ACC112 (cell line): ENCODE results near the gene CDC42EP3.

Experiments
- H2AFZ ChIP-seq: fragments of 200-600 bp; sonication (generic); one replicate; pipeline ENCODE4 v1.6.0; 2017; ENCODE audit warnings: antibody characterized with exemption, low read length; ENCODE audit not compliant: unreplicated experiment
- H3K27ac ChIP-seq: fragments of 200-600 bp; sonication (generic); 2 replicates; pipeline ENCODE4 v1.5.1; 2014; ENCODE audit warnings: low read depth, mild to moderate bottlenecking, antibody characterized with exemption, low read length, moderate library complexity
- H3K27me3 ChIP-seq: fragments of 200-600 bp; sonication (generic); 2 replicates; pipeline ENCODE4 v1.6.1; 2014; ENCODE audit warnings: mild to moderate bottlenecking, antibody characterized with exemption, low read length, moderate library complexity, mixed read lengths; ENCODE audit not compliant: insufficient read depth
- H3K36me3 ChIP-seq: fragments of 200-600 bp; sonication (generic); 2 replicates; pipeline ENCODE4 v1.6.1; 2016; ENCODE audit warnings: mild to moderate bottlenecking, antibody characterized with exemption, low read length, moderate library complexity, mixed read lengths; ENCODE audit not compliant: insufficient read depth
- H3K4me1 ChIP-seq: fragments of 200-600 bp; sonication (generic); one replicate; pipeline ENCODE4 v1.6.1; 2016; ENCODE audit warnings: low read length, mixed read lengths; ENCODE audit not compliant: insufficient read depth, unreplicated experiment, control insufficient read depth
- H3K4me3 ChIP-seq: fragments of 200-600 bp; sonication (generic); 2 replicates; pipeline ENCODE4 v1.5.1; 2014; ENCODE audit warnings: mild to moderate bottlenecking, low read depth, low read length
- H3K79me2 ChIP-seq: fragments of 200-600 bp; sonication (generic); one replicate; pipeline ENCODE4 v1.6.0; 2016; ENCODE audit warnings: low read length; ENCODE audit not compliant: control insufficient read depth, unreplicated experiment, insufficient read depth

The CDC42EP3 gene

DNA sequence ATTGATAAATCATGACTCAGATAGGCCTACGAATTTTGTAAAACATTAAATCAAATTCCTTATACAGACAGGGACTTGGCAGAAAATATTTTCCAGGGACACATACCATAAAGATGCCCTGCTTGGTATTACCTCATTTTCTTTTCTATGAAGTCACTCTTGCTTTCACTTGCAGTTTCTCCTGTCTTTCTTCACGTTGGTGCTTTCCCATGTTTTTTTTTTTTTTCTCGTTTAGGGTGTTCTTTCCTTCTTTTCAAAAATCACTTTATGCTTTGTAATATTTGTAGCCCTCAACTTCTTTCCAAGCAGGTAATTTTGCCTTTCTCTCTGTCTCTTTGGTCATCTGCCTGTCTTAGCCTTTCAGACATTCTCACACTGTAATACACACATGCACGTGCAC lies 40.7 kb downstream of the CDC42EP3 start:
- no peaks in the 10 kb centered on the region for H3K79me2 ChIP-seq

DNA sequence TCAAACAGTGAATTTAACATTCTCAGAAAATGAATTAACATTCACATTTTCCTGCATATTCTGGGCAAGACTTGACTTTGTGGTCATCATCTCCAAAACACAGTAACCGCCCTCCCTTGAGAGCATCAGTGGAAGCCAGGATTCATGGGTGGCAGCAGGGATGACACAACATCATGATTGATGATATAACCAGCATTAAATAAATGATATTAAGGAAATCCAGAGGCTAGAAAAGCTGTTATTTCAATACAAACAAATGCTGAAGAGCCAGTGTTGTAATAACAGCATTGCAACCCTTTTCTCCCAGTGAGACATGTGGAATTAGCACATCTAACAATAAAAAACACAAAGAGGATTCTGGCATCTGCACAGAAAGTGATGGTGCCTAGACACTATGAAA lies 41.1 kb downstream of the CDC42EP3 start:
- no peak overlapping the region for H2AFZ ChIP-seq
- H3K4me1 ChIP-seq = peaks cover 40% of the 10 kb centered on the region
- H3K27me3 ChIP-seq = no peaks in the 10 kb centered on the region
- no peaks in the 10 kb centered on the region for H3K79me2 ChIP-seq
- no peaks in the 10 kb centered on the region for H3K36me3 ChIP-seq
- H3K4me3 ChIP-seq = no peak overlapping the region
- peak overlapping the region; percentile 43 for H3K27ac ChIP-seq

More for the DNA sequence above, 40.7 kb downstream of the CDC42EP3 start:
- no peak overlapping the region for H3K4me3 ChIP-seq
- H3K36me3 ChIP-seq = no peaks in the 10 kb centered on the region
- peaks cover 38% of the 10 kb centered on the region for H3K4me1 ChIP-seq
- no peaks in the 10 kb centered on the region for H3K27me3 ChIP-seq
- H3K27ac ChIP-seq = peak overlapping the region; percentile 43
- H2AFZ ChIP-seq = no peak overlapping the region

GRCh38 chr2:37629529-37629928 lies 41.9 kb downstream of the CDC42EP3 start:
- no peak overlapping the region for H3K4me3 ChIP-seq
- no peaks in the 10 kb centered on the region for H3K36me3 ChIP-seq
- peak overlapping the region; percentile 43 for H3K27ac ChIP-seq
- no peaks in the 10 kb centered on the region for H3K79me2 ChIP-seq
- no peaks in the 10 kb centered on the region for H3K27me3 ChIP-seq
- H3K4me1 ChIP-seq = peaks cover 41% of the 10 kb centered on the region
- no peak overlapping the region for H2AFZ ChIP-seq

GRCh38 chr2:37627710-37628109 lies 43.7 kb downstream of the CDC42EP3 start:
- H3K27me3 ChIP-seq = no peaks in the 10 kb centered on the region
- no peaks in the 10 kb centered on the region for H3K36me3 ChIP-seq
- no peak overlapping the region for H2AFZ ChIP-seq
- H3K79me2 ChIP-seq = no peaks in the 10 kb centered on the region
- no peak overlapping the region for H3K4me3 ChIP-seq
- H3K27ac ChIP-seq = peak overlapping the region; percentile 41; the same call in 1 of the 2 replicates
- H3K4me1 ChIP-seq = peaks cover 51% of the 10 kb centered on the region

DNA sequence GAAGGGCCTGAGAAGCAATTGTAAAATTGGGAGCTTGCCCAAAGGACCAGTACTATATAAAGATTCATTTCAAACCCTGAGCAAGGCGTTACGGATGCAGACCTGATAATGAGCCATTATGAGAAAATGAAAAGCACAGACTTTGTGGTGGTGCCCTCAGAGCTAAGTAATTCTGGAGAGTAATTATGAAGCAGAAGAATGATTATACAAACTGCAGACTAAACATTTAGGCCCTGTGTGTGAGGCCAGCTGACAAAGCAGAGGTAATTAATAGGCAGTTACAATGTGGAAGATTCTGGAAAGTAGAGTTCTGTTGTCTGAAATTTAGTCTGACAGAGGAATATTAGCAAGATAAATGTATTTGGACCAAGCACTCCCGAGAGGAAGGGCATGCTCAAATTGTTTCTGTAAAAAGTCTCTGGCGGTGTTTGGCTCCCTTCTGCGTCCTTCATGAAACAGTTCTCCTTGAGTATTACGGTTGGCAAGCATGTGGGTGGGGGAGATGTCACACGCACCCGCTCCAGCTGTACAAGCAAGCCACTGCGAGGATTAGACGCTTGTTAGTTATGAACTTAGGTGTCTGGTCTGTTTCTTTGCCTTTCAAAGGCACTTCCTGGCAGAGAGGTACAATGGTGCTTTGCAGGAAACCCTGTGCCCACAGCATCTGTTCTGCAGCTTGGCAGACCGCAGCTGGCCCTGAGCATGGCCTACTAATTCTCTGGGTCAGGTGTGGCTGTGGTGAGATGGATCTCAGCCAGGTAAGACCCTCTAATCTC lies 45.5 kb downstream of the CDC42EP3 start:
- peak overlapping the region; percentile 76; the same call in 1 of the 2 replicates for H3K27ac ChIP-seq
- no peak overlapping the region for H3K4me3 ChIP-seq

GRCh38 chr2:37625156-37625555 lies 46.3 kb downstream of the CDC42EP3 start:
- H3K27ac ChIP-seq = peak overlapping the region; percentile 76
- H3K4me1 ChIP-seq = peaks cover 42% of the 10 kb centered on the region
- H3K79me2 ChIP-seq = no peaks in the 10 kb centered on the region
- no peak overlapping the region for H2AFZ ChIP-seq
- H3K27me3 ChIP-seq = no peaks in the 10 kb centered on the region
- no peaks in the 10 kb centered on the region for H3K36me3 ChIP-seq
- no peak overlapping the region for H3K4me3 ChIP-seq

More for the DNA sequence above, 45.5 kb downstream of the CDC42EP3 start:
- H3K27me3 ChIP-seq = no peaks in the 10 kb centered on the region
- no peaks in the 10 kb centered on the region for H3K36me3 ChIP-seq
- H3K4me1 ChIP-seq = peaks cover 48% of the 10 kb centered on the region
- no peak overlapping the region for H2AFZ ChIP-seq
- H3K79me2 ChIP-seq = no peaks in the 10 kb centered on the region

DNA sequence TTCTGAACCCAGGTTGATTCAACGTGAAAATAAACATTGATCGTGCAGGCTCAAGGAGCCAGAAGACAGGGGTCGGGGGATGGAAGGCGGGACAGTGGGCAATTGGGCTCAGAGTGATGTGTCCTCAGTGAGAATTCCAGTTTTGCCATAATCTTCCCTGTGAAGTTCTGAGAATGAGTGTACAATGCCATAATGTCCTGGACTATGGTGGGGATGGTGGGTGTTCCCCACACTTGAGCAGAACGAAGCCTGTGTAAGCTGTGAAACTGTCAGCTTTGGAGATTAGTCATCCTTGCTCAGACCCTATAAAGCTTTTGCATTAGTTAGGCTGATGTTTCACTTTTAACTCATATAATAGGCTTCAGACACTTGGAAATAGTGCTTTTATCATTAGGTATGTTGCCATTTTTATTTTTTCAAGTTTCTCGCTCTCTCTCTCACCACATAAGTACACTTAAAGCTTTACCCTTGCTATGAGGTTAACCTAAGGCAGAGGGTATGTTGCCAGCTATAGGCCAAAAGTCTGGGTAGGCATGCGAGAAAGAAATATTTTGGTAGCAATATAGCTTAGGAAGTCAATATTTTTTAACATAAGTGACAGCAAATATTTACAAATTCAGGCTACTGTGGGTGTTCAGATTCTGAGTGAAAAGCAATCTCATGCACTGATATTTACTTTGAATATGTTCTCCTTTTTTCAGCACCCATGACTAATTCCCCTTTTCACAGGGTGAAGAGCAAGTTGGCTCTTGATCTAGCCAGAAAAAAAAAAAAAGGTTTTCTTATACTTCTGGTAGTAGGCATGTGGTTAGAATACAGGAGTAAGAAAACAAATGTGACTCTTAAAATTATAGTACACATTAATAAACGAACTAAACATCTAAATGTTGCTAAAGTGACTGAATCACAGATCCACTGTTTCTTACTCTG lies 47.2 kb downstream of the CDC42EP3 start:
- Histone ChIP-seq H3K4me1 (peaks cover 37% of the 10 kb centered on the region), H3K79me2 (no peaks in the 10 kb centered on the region), H3K4me3 (peak overlapping the region; percentile 38), H2AFZ (no peak overlapping the region), H3K27me3 (no peaks in the 10 kb centered on the region), H3K27ac (peak overlapping the region; percentile 76), H3K36me3 (no peaks in the 10 kb centered on the region)

DNA sequence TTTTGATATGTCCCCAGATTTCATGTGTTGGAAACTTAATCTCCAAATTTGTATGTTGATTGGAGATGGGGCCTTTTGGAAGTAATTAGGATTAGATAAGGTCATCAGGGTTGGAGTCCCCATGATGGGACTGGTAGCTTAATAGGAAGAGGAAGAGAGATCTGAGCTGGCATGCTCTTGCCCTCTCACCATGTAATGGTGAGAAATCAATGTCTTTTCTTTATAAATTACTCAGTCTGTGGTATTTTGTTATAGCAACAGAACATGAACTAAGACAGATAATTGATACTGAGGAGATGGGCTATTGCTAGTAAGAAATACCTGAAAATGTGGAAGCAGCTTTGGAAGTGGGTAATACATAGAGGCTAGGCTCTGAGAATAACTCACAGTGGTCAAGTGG lies 48.0 kb downstream of the CDC42EP3 start:
- H3K4me1 ChIP-seq = peaks cover 35% of the 10 kb centered on the region
- H3K27ac ChIP-seq = peak overlapping the region; percentile 76; the same call in 1 of the 2 replicates
- no peaks in the 10 kb centered on the region for H3K36me3 ChIP-seq
- no peaks in the 10 kb centered on the region for H3K79me2 ChIP-seq
- no peak overlapping the region for H3K4me3 ChIP-seq
- no peaks in the 10 kb centered on the region for H3K27me3 ChIP-seq
- no peak overlapping the region for H2AFZ ChIP-seq

GRCh38 chr2:37622450-37623100 lies 48.9 kb downstream of the CDC42EP3 start:
- Histone ChIP-seq H2AFZ (no peak overlapping the region), H3K27ac (no peak overlapping the region), H3K4me3 (no peak overlapping the region), H3K27me3 (no peaks in the 10 kb centered on the region), H3K36me3 (no peaks in the 10 kb centered on the region), H3K4me1 (peaks cover 29% of the 10 kb centered on the region), H3K79me2 (no peaks in the 10 kb centered on the region)

GRCh38 chr2:37621199-37621598 lies 50.2 kb downstream of the CDC42EP3 start:
- Histone ChIP-seq H2AFZ (no peak overlapping the region), H3K27ac (no peak overlapping the region), H3K27me3 (no peaks in the 10 kb centered on the region), H3K4me3 (no peak overlapping the region), H3K79me2 (no peaks in the 10 kb centered on the region), H3K4me1 (peaks cover 33% of the 10 kb centered on the region), H3K36me3 (no peaks in the 10 kb centered on the region)
